ENCODE measurements around the gene COL4A2.

COL4A2 gene

GRCh38 chr13:110499621-110500281 is 192.7 kb downstream of the COL4A2 start:
- no peak for DNase-seq (ENCODE audit: low read depth)

GRCh38 chr13:110500341-110500740 is 193.3 kb downstream of the COL4A2 start:
- DNase-seq (ENCODE audit: low read depth): no peak

- no peak for DNase-seq (ENCODE audit: low read depth)
These were observed 194.1 kb downstream of the COL4A2 start for GRCh38 chr13:110501188-110501587.

GRCh38 chr13:110503037-110503901 is 196.2 kb downstream of the COL4A2 start:
- DNase-seq (ENCODE audit: low read depth): no peak

GRCh38 chr13:110503979-110504499 is 197.0 kb downstream of the COL4A2 start:
- DNase-seq (ENCODE audit: low read depth): no peak

- no peak for DNase-seq (ENCODE audit: low read depth)
These were observed 198.5 kb downstream of the COL4A2 start for GRCh38 chr13:110505594-110505993.

GRCh38 chr13:110506396-110506795 is 199.3 kb downstream of the COL4A2 start:
- no peak for DNase-seq (ENCODE audit: low read depth)

GRCh38 chr13:110506859-110507566 is 199.9 kb downstream of the COL4A2 start:
- DNase-seq (ENCODE audit: low read depth): no peak

GRCh38 chr13:110507678-110508381 is 200.7 kb downstream of the COL4A2 start:
- DNase-seq (ENCODE audit: low read depth): no peak

- no peak for DNase-seq (ENCODE audit: low read depth)
These were observed 202.4 kb downstream of the COL4A2 start for GRCh38 chr13:110509478-110509926.

- no peak for DNase-seq (ENCODE audit: low read depth)
These were observed 203.1 kb downstream of the COL4A2 start for GRCh38 chr13:110509971-110510786.

GRCh38 chr13:110511509-110512181 is 204.6 kb downstream of the COL4A2 start:
- DNase-seq (ENCODE audit: low read depth): no peak

- no peak for DNase-seq (ENCODE audit: low read depth)
These were observed 205.2 kb downstream of the COL4A2 start for GRCh38 chr13:110512198-110512740.

- no peak for DNase-seq (ENCODE audit: low read depth)
These were observed 209.4 kb downstream of the COL4A2 start for GRCh38 chr13:110516500-110516899.

GRCh38 chr13:110517505-110518225 is 210.6 kb downstream of the COL4A2 start:
- no peak for DNase-seq (ENCODE audit: low read depth)

- DNase-seq (ENCODE audit: low read depth): no peak
These were observed 211.1 kb downstream of the COL4A2 start for GRCh38 chr13:110518226-110518525.

- no peak for DNase-seq (ENCODE audit: low read depth)
These were observed 211.5 kb downstream of the COL4A2 start for GRCh38 chr13:110518571-110518970.

- DNase-seq (ENCODE audit: low read depth): no peak
These were observed 212.0 kb downstream of the COL4A2 start for GRCh38 chr13:110519046-110519445.

- DNase-seq (ENCODE audit: low read depth): no peak
These were observed 212.4 kb downstream of the COL4A2 start for GRCh38 chr13:110519506-110519905.

Measured in HS-27A (cell line).